ENCODE data around the gene TCIRG1.

TCIRG1 gene

DNA sequence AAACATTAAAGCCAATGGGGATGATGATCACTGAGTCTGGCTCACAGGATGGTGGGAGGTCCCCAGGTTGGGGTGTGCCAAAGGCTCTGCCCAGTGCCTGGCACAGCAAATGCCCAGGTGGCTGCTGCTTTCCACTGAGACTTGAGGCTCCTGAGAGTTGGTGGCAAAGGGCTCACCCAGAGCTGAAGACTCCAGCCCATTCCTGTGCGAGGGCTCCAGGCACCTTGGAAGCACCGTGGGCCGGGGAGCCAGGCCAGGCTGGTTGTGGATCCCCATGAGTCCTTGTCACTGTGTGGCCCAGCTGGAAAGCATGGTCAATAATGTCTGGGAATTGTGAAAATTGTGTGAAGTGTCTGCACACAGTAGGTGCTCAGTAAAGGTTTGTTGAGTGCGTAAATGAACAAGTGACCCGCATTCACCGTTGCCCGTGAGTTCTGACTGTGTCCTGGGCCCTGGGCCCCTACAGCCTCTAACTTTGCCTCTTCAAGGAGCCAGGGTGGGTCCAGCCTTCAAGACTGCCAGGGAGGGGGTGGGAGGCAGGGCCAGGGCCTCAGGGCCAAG is 32.1 kb upstream of the TCIRG1 start:
- no peak for DNase-seq

DNA sequence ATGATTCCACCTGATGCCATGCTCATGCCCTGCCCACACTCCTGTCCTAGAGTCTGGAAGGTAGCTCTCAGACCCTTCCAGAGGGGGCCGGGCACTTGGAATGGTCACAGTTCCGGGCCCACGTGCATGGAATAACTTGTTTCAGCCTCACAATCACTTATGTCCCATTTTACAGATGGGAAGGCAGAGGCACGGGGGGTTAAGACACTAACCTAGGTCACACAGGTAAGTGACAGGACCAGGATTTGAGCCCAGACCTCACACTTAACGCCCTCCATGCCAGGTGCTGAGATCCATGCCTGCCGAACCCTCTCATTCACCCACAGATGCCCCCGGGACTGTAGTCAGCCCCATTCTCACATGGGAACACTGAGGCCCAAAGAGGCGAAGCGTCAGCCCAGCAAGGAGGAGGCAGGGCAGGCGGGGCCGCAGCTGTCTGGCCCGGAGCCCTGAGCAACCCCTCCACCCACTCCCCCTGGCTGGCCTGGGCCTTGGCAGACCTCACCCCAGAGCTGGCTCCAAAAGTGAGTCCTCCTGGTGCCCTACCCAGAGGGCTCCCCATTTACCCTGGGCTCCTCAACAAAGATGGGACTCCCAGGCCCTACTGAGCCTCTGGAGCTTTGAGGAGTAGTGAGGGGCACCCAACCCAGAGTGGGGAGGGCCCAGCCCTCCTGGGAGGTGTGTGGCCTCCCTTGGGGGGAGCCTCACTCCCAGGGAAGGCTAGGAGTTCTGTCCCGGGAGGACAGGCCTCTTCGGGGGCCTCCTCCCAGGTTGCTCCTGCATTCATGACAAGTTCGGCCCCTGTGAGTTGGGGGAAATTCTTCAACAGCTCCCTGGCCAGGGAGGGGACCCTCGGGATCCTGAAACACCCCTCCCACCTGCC is 31.1 kb upstream of the TCIRG1 start:
- DNase-seq, result no peak

DNA sequence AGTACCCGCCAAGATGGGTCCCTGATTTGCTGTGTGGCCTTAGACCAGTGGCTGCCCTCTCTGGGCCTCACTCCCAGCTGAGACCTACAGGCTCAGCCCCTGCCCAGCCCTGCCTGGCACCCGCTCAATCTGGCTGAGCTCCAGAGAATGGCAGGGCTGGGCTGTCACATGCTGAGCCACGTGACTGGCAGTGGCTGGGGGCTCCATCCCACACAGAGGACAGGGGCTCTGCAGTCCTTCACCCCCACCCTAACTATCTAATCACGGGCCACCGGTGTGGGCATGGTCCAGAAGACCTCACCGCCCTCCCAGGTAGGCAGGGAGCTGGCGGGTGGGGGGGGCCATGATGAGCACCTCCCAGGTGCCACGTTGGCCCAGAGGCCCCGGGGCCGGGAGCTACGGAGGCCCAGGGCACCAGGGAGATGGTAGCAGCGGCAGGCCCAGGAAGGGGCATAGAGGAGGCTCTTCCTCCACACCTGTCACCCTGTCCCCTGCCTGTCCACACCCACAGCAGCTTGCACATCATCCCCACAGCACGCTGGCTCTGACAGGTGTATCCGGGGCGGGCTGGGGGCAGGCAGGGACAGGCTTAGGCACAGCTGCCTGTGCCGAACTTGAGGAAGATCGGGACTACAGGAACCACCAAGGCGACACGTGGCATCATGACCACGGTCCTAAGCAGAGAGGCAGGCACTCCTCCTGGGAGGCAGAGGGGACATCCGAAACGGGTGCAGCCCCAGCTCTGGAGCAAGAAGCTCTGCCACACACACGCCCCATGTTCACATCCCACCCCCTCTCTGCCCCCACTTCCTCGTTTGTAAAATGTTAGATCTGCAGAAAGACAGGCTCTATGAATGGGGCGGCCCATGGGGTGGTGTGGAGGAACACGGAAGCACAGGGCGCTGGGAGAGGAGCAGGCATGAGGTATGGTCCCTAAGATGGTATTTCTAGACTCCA is 30.2 kb upstream of the TCIRG1 start:
- DNase-seq, result peak in 4 of 14 donors; percentile 13 to 35 (median 26)

DNA sequence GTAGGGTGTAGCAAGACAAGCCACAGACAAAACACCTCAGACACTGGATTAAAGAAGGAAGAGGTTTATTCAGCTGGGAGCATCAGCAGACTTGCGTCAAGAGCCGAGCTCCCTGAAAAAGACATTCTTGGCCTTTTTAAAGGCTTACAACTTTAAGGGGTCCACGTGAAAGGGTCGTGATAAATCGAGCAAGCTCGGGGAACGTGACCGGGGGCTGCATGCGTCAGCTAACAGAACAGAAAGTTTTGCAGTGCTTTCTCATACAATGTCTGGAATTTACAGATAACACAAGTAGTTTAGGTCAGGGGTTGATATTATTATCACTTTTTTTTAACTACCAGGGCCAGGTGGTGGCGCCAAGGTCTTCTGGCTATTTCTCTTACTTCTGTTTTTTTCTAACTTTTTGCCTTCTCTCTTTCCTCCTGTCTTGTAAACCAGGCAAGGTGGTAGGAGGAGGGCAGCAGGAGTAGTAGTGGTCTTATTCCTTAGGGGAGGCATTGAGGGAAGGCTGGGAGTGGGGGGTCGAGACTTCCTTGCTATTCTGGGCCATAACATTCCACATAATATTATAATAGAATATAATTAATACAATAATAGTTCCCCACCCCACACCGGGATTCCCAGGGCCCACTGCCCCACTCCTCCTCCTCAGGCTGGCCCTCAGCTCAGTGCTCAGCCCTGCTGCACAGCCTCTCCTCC is 29.3 kb upstream of the TCIRG1 start:
- DNase-seq, result peak in 1 of 14 donors; percentile 43

DNA sequence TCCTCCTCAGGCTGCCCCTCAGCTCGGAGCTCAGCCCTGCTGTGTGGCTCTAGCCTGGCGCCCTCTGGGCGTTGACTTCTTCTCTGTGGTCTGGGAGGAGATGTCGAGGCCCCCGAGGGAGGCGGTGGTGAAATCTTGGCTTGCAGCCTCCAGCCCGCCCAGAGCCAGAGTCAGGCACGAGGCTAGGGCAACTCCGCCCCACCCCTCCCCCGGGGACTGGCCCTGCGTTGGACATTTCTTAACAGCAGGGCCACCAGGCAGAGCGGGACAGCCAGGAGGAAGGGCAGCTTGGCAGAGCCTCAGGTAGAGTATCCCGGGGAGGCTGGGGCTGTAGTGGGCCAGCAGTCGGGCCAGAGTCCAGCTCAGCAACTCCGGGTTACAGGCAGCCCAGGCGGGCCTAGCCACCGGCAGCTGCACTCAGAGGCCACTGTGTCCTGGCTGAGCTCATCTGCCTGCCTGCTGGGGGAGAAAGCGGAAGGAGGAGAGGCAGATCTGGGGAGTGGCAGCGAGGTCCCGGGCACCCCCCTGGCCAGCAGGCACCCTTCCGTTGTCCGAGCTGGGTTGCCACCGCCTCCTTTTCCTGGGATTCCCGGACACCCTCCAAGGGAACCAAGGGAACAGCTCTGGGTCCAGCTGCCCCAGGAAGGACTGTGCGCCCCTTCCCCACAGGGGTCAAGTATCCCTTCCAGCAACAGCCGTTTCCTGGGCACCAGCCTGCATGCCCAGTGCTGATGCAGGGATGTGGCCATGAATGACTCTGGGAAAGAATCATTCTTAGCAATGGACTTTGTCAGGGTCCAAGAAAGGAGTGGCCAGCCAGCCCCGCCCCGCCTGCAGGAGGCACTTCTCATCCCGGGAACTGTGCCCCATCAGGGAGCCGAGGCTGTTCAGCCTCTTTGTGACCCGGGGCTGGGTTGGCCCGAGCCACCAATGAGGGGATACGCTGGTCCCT is 28.5 kb upstream of the TCIRG1 start, which contains the start of gene ALDH3B1:
Gene ALDH3B1 (plus strand): TSS at position 238 of the 952 bp plus-strand sequence. CDS start 4,971 bp downstream, outside the sequence.
- DNase-seq, result peak; percentile 60 to 96 (median 85)

DNA sequence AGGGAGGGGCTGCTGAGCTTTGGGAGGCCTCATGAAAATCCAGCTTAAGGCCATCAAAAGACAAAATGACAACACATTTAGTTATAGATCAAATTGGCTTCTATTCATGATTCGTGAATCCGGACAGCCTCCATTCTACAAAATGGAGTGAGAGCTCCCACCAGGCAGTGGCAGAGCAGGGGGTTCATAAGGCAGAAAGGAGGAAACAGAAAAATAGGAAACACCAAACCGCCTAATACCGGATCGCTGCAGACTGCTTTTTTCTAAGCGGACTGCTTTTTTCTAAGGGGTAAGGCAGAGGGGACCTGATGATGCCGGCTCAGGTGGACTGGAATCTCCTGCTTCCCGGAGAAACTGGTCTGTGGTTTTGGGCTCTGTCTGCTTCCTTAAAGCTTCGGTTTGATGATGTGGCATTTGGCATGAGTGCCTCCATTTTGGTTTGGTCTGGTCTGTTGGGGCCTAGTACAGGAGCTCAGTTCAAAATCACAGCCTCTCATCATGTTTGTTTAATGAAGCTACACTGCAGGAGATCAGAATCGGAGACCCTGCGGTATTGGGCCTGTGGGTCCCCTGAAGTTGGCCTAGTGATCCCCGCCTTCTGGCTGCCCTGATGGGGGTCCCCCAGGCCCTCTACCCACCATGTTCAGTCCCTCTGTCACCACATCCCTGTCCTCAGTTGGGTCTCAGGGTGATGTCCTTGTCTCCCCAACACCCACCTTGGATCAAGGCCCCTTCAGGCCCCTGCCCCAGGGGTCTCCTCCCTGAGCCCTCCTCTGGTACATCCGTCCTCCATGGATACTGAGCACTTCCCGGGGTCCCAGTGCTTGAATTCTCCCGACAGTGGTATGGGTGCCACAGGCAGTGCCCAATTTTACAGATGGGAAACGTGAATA is 27.5 kb upstream of the TCIRG1 start:
- DNase-seq, result no peak

DNA sequence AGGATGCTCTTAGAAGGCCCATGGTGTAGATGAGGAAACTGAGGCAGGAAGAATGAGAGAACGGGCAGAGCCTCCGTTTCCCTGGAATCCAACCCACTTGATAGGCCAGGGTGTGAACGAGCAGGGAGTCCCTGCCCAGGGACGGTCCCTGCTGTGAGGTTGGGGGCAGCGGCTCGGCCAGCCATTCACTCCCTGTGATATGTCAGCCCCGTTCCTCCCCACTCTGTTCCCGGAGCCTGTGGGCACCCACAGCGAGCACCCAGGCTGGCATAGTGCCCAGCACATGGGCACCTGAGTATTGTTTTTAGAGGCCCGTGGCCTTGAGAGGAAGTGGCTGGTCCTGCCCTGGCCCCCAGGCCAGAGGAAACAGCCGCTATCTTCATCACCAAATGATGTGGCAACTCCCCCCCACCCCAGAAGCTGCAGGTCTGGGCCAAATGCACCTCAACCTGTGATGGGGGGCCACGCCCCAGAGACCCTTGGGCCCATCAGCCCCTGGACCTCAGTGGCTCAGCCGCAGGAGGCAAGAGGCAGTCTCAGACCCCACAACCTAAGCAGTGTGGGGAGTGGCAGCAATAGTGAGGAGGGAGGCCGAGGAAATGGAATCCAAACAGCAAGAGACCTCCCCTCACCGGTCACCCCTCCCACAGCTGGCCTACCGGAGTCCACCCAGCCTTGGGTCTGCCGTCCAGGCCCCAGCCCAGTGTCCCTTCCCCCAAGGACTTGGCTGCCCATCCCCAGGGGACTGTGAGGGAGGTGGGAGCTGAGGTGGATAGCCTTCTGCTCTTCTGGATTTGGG is 26.6 kb upstream of the TCIRG1 start:
- no peak for DNase-seq

DNA sequence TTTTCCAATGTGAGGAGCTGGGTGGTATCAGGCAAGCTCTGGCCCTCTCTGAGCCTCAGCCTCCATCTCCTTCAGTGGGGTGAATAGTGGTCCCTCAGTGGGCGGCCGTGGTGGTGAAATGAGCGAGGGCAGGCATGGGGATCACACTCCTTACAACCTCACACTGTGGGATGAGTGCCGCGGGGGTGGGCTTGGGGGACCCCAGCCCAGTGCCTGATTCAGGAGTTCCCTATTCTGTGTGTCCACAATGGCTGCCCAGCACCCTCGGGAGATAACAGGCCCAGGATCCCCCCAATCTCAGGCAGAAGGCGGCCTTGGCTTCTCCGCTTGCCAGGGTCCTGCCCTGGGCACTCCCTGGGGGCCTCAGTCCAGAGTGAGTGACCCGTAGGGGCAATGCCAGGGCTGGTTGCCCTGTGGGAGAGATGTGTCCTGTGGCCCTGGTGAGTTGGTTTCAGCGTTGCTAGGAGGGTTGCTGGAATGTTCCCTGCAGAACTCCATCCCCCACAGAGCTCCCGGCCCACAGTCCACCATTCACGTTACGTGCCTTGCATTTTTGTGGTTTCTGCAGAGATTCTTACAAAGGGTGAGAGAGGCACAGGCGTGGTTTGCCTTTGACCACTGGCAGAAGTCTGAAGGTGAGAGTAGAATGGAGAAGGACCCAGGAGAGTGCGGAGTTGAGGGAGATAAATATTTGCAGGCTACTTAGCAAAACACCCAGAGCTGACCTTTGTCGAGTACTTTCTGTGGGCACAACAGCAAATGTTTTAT is 25.8 kb upstream of the TCIRG1 start:
- peak in 8 of 14 donors; percentile 14 to 52 (median 38) for DNase-seq

DNA sequence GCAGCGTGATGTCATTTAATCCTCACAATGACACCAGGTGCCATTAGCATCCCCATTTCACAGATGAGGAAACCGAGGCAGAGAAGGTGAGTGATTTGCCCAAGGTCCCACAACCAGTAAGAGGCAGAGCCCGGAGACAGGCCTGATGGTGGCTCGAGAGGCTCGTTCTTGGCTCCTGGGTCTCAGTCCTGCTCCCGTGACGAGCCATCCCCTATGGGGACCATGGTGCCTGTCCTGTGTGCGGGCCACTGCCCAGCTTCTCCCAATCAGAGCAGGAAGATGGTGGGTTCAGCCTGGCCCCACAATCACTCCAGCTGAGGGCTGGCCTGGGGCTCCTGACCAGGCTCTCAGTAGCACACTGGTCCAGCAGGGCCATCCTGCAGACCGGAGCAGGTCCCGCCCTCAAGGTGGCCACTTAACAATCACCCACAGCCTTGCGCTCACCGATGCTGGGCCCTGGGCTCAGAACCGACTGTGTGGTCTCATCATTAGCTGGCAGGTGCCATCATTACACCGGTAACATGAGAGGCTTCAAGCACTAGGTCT is 25.1 kb upstream of the TCIRG1 start:
- DNase-seq, result no peak

DNA sequence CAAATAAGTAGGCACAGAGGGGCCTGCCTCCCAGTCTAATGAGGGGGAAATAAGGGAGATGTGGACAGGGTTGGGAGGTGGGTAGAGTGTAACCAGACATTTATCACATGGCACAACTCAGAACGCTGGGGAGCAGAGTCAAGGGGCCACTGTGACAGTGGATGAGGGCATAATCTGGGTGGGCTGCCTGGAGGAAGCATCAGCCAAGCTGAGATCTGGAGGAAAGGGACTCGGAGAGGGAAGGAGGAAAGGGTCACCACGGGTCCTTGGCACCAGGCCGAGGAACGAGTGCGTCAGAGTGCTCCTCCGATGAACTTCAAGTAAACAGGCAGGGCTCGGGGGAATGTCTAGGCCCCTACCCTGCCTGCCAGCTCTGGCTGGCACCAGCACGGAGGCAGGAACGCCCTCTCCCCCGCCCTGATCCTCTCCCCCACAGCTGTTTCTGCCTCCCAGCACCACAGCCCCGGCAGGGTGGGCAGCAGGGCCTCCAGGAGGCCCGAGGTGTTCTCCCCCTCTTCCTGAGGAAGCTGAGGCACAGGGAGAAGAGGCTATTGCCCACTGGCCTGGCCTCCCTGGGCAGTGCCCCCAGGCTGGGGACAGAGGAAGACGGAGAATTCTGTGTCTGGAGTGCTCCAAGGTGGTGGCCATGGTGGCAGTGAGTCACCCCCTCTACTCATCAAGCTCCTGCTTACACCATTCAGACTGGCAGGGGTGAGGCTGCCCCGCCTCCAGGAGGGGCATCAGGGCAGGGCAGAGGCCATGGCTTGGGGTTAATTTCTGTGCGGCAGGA is 24.5 kb upstream of the TCIRG1 start:
- DNase-seq, result no peak

DNA sequence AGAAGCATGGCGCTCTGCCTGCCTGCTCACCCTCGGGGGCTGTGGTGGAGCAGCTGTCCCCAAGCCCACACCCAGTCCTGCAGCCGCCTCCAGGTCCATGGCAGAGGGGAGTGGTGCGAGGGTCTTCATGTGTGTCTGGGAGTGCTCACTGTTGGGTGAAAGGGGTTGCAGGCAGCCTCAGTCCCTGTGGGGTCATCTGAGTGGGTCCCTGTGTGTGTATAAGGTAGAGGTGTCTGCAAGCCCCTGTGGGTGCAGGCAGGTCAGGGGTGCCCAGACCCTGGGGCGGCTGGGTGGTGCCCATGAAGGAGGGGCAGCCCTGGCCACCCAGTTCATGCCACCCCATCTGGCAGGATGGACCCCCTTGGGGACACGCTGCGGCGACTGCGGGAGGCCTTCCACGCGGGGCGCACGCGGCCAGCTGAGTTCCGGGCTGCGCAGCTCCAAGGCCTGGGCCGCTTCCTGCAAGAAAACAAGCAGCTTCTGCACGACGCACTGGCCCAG is 23.8 kb upstream of the TCIRG1 start:
- no peak for DNase-seq

DNA sequence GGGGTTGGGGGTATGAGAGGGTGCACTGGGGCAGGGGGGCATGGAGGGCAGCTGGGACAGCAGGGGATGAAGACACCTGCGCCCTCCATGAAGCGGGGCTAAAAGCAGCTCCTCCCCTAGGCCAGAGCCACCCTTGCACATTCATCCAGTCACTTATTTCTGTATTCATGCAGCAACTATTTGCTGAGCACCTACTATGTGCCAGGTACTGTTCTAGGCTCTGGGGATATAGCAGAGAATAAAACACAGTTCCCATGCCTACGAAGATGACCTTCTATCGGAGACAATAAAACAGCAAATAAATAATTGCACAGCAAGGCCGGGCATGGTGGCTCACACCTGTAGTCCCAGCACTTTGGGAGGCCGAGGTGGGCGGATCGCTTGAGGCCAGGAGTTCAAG is 23.4 kb upstream of the TCIRG1 start:
- no peak for DNase-seq

DNA sequence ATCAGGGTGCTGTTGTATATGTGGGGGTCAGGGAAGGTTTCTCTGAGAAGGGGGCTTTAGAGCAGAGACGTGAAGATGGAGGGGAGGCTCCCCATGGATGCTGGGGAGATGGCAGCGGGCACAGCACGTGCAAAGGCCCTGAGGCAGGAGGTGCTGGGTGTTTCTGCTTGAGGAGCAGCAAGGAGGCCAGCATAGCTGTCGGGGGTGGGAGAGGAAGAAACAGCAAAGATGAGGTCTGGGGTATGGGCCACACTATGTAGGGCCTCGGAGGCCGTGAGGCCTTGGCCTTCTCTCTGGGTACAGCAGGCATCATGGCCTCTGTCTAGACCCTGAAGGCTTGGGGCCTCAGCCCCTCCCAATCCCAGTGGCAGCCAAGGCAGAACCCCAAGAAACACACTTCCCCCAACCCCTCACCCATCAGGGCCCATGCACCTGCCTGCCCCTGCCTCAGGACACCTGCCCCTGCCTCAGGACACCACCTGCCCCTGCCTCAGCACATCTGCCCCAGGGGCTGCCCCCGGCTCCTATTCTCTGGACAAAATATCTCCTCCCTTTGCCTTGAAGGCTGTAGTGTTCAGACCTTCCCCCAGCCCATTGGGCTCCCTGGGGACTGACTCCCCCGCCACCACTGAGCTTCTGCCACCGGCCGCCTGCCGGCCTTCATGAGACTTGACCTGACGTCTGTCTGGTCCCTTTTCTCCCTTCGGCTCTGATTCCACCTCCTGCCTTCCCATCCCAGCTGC is 22.5 kb upstream of the TCIRG1 start:
- no peak for DNase-seq

DNA sequence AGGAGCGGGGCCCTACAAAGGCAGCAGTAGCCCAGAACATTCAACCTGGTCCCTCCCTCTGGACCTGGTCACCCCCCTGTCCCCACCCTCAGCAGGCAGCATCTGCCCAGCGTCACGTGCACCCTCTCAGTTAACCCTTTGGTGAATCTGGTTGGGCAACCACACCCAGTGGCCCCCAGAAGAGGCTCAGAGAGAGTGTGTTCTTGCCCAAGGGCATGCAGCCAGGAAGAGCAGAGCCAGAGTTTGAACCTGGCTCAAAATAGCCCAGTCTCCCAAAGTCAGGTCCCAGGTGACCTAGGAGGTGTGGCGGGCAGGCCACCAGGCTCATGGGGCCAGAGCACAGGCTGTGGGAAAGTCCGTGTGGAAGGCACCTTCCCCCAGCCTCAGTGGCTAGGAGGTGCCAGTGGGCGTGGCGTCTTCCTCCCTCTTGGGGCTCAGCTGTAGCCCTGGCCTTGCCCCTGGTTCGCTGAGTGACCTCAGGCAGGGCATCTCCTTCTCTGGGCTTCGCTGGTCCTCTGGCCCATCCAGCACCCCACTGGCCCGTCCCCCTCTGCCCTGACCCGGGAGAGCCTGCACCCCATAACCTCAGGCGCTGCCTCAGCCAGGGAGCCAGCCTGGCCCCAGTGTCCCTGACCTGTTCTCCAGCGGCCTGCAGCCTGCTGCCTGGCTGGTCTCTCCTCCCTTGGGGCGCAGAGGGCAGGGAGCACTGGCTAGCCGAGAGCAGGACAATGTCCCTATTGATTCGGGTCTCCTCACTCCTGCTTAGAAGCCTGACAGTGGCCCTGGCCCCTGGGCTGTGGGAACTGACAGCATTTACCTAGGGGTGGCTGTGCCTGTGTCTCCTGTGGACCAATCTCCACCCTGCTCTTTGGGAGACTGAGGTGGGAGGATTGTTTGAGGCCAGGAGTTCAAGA is 21.7 kb upstream of the TCIRG1 start:
- peak in 6 of 14 donors; percentile 11 to 35 (median 27) for DNase-seq

Data from C1 segment of cervical spinal cord (tissue), 14 donors.